Measurements from ENCODE around the gene GRM3.

GRM3 gene

GRCh38 chr7:86908948-86909347 lies 265.2 kb downstream of the GRM3 start:
- DNase-seq: no peak

GRCh38 chr7:86911659-86912058 lies 267.9 kb downstream of the GRM3 start:
- no peak for DNase-seq

- no peak for DNase-seq
These were observed 270.0 kb downstream of the GRM3 start for GRCh38 chr7:86913709-86914108.

Data from CD4-positive, alpha-beta T cell treated with Interleukin-4 for 4 hours (primary cell).